Activated CD8-positive, alpha-beta T cell treated with anti-CD3 and anti-CD28 coated beads, Interleukin-2, amount 10 ng/mL, durations not matched to agents 7 days and 5 days (primary cell): ENCODE measurements around the gene GPC1. TPM values are rescaled to one million over a fixed set of nuclear protein-coding genes. Genes with fewer than 3 reads are reported as not detected.

Source experiments
- ATAC-seq: fragments of 150-1000 bp; cut with Tn5 transposase; one replicate; pipeline ENCODE4 v1.10.0; 2021; ENCODE audit warnings: moderate library complexity
- CTCF ChIA-PET: fragments of 350-600 bp; sonication (Branson Sonifier 250); formaldehyde crosslinking; loops from one replicate; lab custom pipeline; 2021; ENCODE audit warnings: antibody characterized with exemption; lab: Charles Lee
- POLR2A ChIA-PET: fragments of 350-600 bp; sonication (Branson Sonifier 250); formaldehyde crosslinking; loops from one replicate; lab custom pipeline; 2021; ENCODE audit warnings: antibody characterized with exemption; lab: Charles Lee
- DNase-seq: peaks from one replicate; pipeline ENCODE4 v3.0.0-alpha.2; 2020
- H3K27ac Mint-ChIP-seq: one replicate; pipeline ENCODE4 v1.8.0; 2021; ENCODE audit warnings: mild to moderate bottlenecking, mixed read lengths
- H3K27me3 Mint-ChIP-seq: one replicate; pipeline ENCODE4 v1.8.0; 2021; ENCODE audit warnings: low read depth, mixed read lengths
- H3K36me3 Mint-ChIP-seq: one replicate; pipeline ENCODE4 v1.8.0; 2021; ENCODE audit warnings: low read depth, mixed read lengths
- H3K4me1 Mint-ChIP-seq: one replicate; pipeline ENCODE4 v1.8.0; 2021; ENCODE audit warnings: low read depth, mixed read lengths
- H3K4me3 Mint-ChIP-seq: one replicate; pipeline ENCODE4 v1.8.0; 2021; ENCODE audit warnings: mild to moderate bottlenecking, mixed read lengths
- H3K9me3 Mint-ChIP-seq: one replicate; pipeline ENCODE4 v1.8.0; 2022; ENCODE audit warnings: mixed read lengths; ENCODE audit not compliant: insufficient read depth
- total RNA-seq, 2 experiments: library from RNA; stranded (reverse); gene quantifications; one replicate each; pipeline ENCODE4 v1.2.3, GENCODE V29; 2021

GPC1 gene
- total RNA-seq, 2 experiments from 2014 or later, result 4.4 to 5.7 TPM

GRCh38 chr2:240410808-240411207, 24.7 kb upstream of the GPC1 start:
- Mint-ChIP-seq H3K4me1 (no peaks in the 10 kb centered on the region), H3K9me3 (no peaks in the 10 kb centered on the region), H3K36me3 (no peaks in the 10 kb centered on the region), H3K27me3 (peaks cover 11% of the 10 kb centered on the region), H3K4me3 (no peak overlapping the region), H3K27ac (no peak overlapping the region)
- ChIA-PET CTCF (no interaction called here), POLR2A (no interaction called here)
- no peak for ATAC-seq
- DNase-seq, result no peak

GRCh38 chr2:240411261-240412160, 24.0 kb upstream of the GPC1 start:
- Mint-ChIP-seq H3K27ac (no peak overlapping the region), H3K27me3 (peaks cover 11% of the 10 kb centered on the region), H3K36me3 (no peaks in the 10 kb centered on the region), H3K4me1 (no peaks in the 10 kb centered on the region), H3K4me3 (no peak overlapping the region), H3K9me3 (no peaks in the 10 kb centered on the region)
- ChIA-PET CTCF (no interaction called here), POLR2A (no interaction called here)
- no peak for ATAC-seq
- no peak for DNase-seq

- H3K4me3 Mint-ChIP-seq, result no peak overlapping the region
- POLR2A ChIA-PET, result no interaction called here
- no peak for ATAC-seq
These were observed 23.1 kb upstream of the GPC1 start for GRCh38 chr2:240412211-240412861.

GRCh38 chr2:240412975-240413812, 22.3 kb upstream of the GPC1 start:
- Mint-ChIP-seq H3K36me3 (no peaks in the 10 kb centered on the region), H3K4me1 (no peaks in the 10 kb centered on the region), H3K27ac (no peak overlapping the region), H3K9me3 (peaks cover 1% of the 10 kb centered on the region), H3K27me3 (peaks cover 12% of the 10 kb centered on the region), H3K4me3 (no peak overlapping the region)
- no peak for ATAC-seq
- POLR2A ChIA-PET, result interaction anchor here (1.0 kb wide), 1 partner anchor 9 kb away, joined by 3 read pairs; no protein-coding TSS in a partner anchor
- CTCF ChIA-PET, result no interaction called here
- DNase-seq, result no peak

More at GRCh38 chr2:240412211-240412861, 23.1 kb upstream of the GPC1 start:
- H3K27me3 Mint-ChIP-seq, result peaks cover 12% of the 10 kb centered on the region
- no peak for DNase-seq
- no peaks in the 10 kb centered on the region for H3K9me3 Mint-ChIP-seq
- H3K27ac Mint-ChIP-seq, result no peak overlapping the region
- H3K4me1 Mint-ChIP-seq, result no peaks in the 10 kb centered on the region
- no peaks in the 10 kb centered on the region for H3K36me3 Mint-ChIP-seq
- CTCF ChIA-PET, result no interaction called here

- H3K27ac Mint-ChIP-seq, result no peak overlapping the region
- POLR2A ChIA-PET, result interaction anchor here (1.0 kb wide), 1 partner anchor 10 kb away, joined by 3 read pairs; no protein-coding TSS in a partner anchor
- peaks cover 7% of the 10 kb centered on the region for H3K9me3 Mint-ChIP-seq
- DNase-seq (no peak), ATAC-seq (no peak)
- CTCF ChIA-PET, result no interaction called here
- H3K27me3 Mint-ChIP-seq, result peaks cover 11% of the 10 kb centered on the region
- H3K4me3 Mint-ChIP-seq, result no peak overlapping the region
- peaks cover 3% of the 10 kb centered on the region for H3K36me3 Mint-ChIP-seq
- no peaks in the 10 kb centered on the region for H3K4me1 Mint-ChIP-seq
These were observed 21.5 kb upstream of the GPC1 start for GRCh38 chr2:240413813-240414429.

DNA sequence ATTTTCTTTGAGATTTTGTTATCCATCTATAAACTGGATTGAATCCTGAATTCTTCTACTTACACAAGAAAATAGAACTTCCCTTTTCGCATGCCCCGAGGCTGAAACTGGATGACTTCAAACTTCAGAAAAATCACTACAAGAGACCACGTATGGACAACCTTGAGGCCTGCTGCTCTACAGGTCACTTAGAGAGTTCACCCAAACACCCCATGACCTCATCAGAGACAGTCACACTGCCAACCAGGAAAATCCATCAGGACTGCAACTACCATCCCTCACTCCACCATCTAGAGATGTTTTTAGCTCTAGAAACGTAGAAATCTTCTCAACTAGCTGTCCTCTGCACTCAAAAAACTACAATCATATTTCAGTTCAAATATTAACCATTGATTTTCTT, 18.6 kb upstream of the GPC1 start:
- Mint-ChIP-seq H3K36me3 (peaks cover 3% of the 10 kb centered on the region), H3K4me3 (no peak overlapping the region), H3K9me3 (peaks cover 14% of the 10 kb centered on the region), H3K27ac (no peak overlapping the region), H3K27me3 (peaks cover 6% of the 10 kb centered on the region), H3K4me1 (no peaks in the 10 kb centered on the region)
- ChIA-PET POLR2A (no interaction called here), CTCF (no interaction called here)
- ATAC-seq, result no peak
- no peak for DNase-seq

- no peak for DNase-seq
- ATAC-seq, result no peak
- Mint-ChIP-seq H3K27me3 (peaks cover 6% of the 10 kb centered on the region), H3K36me3 (peaks cover 3% of the 10 kb centered on the region), H3K27ac (no peak overlapping the region), H3K9me3 (peaks cover 19% of the 10 kb centered on the region), H3K4me3 (no peak overlapping the region), H3K4me1 (no peaks in the 10 kb centered on the region)
- POLR2A ChIA-PET, result no interaction called here
- CTCF ChIA-PET, result interaction anchor here (0.8 kb wide), 1 partner anchor 10 kb away, joined by 3 read pairs; no protein-coding TSS in a partner anchor
These were observed 17.2 kb upstream of the GPC1 start for GRCh38 chr2:240418311-240418710.

DNA sequence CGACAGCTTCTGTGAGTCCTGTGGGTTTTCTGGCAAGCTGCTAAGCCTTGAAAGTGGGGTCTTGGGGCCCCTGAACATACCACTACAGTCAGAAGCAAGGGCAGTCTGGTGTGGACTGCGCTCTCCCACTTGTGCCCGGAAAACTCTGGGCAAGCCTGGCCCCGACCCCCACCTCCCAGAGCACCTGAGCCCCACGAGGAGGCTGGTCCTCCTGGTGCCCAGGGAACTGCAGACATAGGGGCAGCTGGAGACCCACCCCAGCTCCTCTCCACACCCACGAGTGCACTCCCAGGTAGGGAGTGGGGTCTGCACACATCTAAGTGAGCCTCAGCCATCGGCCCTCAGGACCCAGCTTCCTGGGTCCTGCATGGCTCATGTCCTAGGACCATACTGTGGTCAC, 16.2 kb upstream of the GPC1 start:
- CTCF ChIA-PET, result no interaction called here
- ATAC-seq (no peak), DNase-seq (no peak)
- peaks cover 3% of the 10 kb centered on the region for H3K36me3 Mint-ChIP-seq
- H3K27me3 Mint-ChIP-seq, result peaks cover 6% of the 10 kb centered on the region
- no peak overlapping the region for H3K4me3 Mint-ChIP-seq
- peaks cover 19% of the 10 kb centered on the region for H3K9me3 Mint-ChIP-seq
- POLR2A ChIA-PET, result no interaction called here
- H3K4me1 Mint-ChIP-seq, result no peaks in the 10 kb centered on the region
- no peak overlapping the region for H3K27ac Mint-ChIP-seq

DNA sequence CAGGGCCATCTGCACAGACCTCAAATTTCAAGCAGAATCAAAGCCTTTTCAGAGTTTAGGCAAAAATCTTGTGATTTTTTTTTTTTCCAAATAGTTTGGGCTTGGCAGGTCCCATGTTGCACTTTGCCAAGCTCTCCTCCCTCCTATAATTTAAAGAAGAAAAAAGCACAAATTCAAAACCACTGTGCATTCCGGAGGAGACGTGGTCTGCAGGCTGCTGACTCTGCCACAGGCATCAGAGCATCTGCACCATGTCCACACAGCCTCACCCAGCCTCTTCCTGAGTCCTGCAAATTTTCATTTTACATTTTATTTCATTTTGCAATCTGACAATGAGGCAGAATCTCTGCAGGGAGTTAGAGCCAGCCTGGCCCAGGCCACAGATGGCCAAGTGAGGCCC, 15.7 kb upstream of the GPC1 start:
- H3K27ac Mint-ChIP-seq, result no peak overlapping the region
- ChIA-PET CTCF (no interaction called here), POLR2A (no interaction called here)

GRCh38 chr2:240420206-240421104, 15.0 kb upstream of the GPC1 start:
- CTCF ChIA-PET, result no interaction called here
- peaks cover 19% of the 10 kb centered on the region for H3K9me3 Mint-ChIP-seq
- POLR2A ChIA-PET, result no interaction called here
- H3K4me1 Mint-ChIP-seq, result no peaks in the 10 kb centered on the region
- DNase-seq, result no peak
- ATAC-seq, result no peak
- H3K4me3 Mint-ChIP-seq, result no peak overlapping the region
- no peak overlapping the region for H3K27ac Mint-ChIP-seq
- H3K36me3 Mint-ChIP-seq, result peaks cover 3% of the 10 kb centered on the region
- H3K27me3 Mint-ChIP-seq, result peaks cover 4% of the 10 kb centered on the region

More for the DNA sequence above, 15.7 kb upstream of the GPC1 start:
- H3K4me1 Mint-ChIP-seq, result no peaks in the 10 kb centered on the region
- peaks cover 3% of the 10 kb centered on the region for H3K36me3 Mint-ChIP-seq
- ATAC-seq (no peak), DNase-seq (no peak)
- no peak overlapping the region for H3K4me3 Mint-ChIP-seq
- peaks cover 19% of the 10 kb centered on the region for H3K9me3 Mint-ChIP-seq
- H3K27me3 Mint-ChIP-seq, result peaks cover 4% of the 10 kb centered on the region
